Fibroblast of skin of back (primary cell): ENCODE measurements around the gene TMEM175. TPM values are rescaled to one million over a fixed set of nuclear protein-coding genes. Genes with fewer than 3 reads are reported as not detected.
A peak's percentile ranks its signal among the peaks of the same experiment; 100 is the strongest.

Experiments used
- DNase-seq: peaks from one replicate; pipeline ENCODE4 v3.0.0-alpha.2; 2013
- polyA plus RNA-seq, 2 experiments: library from polyadenylated mRNA; unstranded; fragments of 120-200 nt; gene quantifications; one replicate each; pipeline ENCODE4 v1.2.1, GENCODE V29; 2013; ENCODE audit not compliant: insufficient read length in 2 of 2

Gene TMEM175, protein sequence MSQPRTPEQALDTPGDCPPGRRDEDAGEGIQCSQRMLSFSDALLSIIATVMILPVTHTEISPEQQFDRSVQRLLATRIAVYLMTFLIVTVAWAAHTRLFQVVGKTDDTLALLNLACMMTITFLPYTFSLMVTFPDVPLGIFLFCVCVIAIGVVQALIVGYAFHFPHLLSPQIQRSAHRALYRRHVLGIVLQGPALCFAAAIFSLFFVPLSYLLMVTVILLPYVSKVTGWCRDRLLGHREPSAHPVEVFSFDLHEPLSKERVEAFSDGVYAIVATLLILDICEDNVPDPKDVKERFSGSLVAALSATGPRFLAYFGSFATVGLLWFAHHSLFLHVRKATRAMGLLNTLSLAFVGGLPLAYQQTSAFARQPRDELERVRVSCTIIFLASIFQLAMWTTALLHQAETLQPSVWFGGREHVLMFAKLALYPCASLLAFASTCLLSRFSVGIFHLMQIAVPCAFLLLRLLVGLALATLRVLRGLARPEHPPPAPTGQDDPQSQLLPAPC
- 18.2 TPM for polyA plus RNA-seq (2013, experiment 1 of 2; ENCODE audit: insufficient read length)
- 17.7 TPM for polyA plus RNA-seq (2013, experiment 2 of 2; ENCODE audit: insufficient read length)

- peak; percentile 94 for DNase-seq
These were observed at the start of gene TMEM175, which contains the start of gene GAK for GRCh38 chr4:931960-932712. Gene TMEM175 (plus strand): TSS chr4:932460. CDS start chr4:947740, 15,280 bp downstream. Gene GAK (minus strand): TSS chr4:932316. CDS start chr4:932187, 129 bp downstream.

GRCh38 chr4:882646-883045 lies 49.6 kb upstream of the TMEM175 start:
- no peak for DNase-seq

DNA sequence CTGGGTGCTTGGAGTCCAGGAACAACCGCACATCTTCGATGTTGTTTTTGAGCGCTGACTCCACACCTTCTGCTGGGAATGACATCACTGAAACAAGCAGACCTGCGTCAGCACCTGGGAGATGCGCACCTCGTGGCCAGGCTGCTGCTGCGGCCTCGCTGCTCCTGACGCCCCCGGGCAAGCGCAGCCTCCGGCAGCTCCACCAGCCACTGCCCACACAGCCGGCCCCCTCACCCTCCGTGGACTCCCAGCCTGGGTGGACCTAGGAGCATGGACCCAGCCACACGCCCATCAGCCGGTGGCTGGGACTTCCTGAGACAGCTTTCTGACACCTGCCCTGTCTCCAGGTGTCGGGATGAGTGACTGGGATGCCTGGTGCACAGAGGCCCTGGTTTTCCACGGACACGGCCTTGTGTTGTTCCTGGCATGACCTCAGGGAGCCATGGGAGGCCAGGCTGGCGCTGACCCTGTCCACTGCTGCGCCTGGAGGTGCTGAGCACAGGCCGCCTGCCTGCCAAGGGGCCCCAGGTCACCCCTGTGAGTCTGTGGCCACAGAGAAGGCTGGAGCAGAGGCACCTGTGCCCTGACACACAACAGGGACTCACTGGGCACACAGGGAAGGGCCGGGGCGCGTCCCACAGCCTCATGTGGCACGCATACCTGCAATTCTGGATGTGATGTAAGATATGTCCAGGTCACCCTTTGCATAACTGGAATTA lies 48.7 kb upstream of the TMEM175 start:
- DNase-seq, result no peak

- no peak for DNase-seq
These were observed 48.0 kb upstream of the TMEM175 start for GRCh38 chr4:884259-884658.

DNA sequence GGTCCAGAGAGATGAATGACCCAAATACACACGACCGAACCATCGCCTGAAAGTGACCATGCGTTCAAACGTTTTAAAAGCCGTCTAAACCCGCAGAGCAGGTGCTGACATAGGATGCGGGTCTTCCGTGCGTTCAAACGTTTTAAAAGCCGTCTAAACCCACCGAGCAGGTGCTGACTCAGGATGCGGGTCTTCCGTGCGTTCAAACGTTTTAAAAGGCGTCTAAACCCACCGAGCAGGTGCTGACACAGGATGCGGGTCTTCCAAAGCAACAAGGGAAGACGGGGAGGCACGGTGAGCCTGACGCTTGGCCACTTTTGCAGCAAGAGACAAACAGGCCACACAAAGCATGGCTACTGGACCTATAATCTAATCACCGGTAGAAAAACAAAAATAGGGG lies 47.4 kb upstream of the TMEM175 start:
- DNase-seq, result no peak

DNA sequence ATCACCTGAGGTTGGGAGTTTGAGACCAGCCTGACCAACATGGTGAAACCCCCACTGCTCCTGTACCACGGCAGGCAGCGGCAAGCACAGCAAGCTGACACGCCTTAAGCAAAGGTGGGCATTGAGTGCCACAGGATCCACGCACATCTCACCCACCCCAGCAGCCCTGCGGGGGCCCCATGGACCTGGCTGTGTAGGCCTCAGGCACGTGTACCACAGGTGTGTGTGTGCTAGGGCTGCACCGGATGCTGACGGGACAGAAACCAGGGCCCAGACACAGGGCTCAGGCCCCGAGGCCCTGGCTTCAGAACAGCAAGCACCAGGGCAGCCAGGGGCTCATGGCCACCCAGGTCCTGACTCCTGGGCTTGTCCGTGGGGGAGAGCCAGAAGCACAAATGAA lies 46.9 kb upstream of the TMEM175 start:
- no peak for DNase-seq

- no peak for DNase-seq
These were observed 46.0 kb upstream of the TMEM175 start for GRCh38 chr4:886244-886643.

- no peak for DNase-seq
These were observed 45.1 kb upstream of the TMEM175 start for GRCh38 chr4:887034-887763.

DNA sequence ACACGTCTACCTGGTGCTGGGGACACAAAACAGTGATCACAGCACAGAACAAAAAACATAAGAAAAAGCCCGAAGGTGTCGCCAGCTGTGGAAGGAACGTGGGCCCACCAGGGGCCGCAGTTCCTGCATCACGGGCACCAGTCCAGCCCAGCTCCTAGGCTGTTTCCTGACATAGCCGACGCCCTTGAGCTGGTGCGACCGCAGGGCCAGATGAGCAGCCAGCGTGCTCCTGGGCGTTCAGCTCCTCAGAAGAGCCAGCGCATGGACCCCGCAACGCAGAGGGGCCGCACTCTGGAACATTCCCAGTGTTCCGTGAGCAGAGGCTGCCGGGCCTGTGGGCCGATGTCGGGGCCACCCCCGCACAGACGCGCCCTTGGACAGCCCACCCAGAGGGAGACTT lies 44.2 kb upstream of the TMEM175 start:
- DNase-seq, result no peak

- no peak for DNase-seq
These were observed 42.7 kb upstream of the TMEM175 start for GRCh38 chr4:889516-889915.

DNA sequence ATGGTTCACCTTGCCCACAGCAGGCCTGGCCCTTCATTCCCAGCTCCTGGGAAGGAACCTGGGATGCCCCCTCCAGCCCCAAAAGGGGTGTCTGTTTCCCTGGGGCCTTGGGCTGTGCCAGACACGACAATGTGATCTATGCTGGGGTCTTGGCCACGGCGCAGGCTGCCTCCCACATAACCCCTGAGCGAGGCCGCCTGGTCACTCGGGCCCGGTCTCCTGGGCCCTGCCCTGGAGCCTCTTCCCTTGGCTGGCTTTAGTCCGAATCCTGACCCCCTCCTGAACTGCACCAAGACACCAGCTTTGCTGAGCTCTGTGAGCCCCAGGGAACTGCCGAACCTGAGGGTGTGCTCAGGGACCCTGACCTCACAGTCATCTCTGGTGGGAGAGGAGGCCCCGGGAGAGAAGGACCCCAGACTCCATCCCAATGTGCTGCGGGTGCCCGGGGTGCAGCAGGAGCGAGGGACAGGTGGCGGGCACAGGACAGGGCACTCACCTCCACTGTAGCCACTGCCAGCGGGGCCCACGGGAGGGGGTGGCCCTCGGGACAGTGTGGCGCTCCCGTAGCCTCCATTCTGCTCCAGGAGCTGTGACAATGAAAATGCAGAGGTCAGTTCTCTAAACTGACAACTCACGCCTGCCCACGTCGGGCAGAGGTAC lies 42.1 kb upstream of the TMEM175 start:
- DNase-seq, result no peak

DNA sequence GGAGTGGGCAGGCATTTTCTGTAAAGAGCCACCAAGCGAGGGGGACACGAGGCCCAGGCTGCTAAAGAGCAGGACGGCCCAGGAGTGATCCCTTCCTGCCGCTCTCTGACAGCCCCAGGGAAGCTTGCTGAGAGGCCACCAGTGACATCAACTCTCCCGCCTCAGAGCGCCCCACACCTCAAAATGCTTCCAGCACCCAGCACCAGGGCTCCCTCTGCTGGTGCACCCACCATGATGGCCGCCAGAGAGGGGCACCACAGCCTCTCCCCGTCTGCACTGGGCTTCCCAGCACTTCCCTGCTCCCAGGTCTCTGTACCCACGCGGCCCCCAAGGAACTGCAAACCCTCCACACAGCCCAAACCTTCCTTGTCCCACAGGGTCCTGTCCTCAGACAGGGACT lies 40.5 kb upstream of the TMEM175 start:
- DNase-seq, result no peak

DNA sequence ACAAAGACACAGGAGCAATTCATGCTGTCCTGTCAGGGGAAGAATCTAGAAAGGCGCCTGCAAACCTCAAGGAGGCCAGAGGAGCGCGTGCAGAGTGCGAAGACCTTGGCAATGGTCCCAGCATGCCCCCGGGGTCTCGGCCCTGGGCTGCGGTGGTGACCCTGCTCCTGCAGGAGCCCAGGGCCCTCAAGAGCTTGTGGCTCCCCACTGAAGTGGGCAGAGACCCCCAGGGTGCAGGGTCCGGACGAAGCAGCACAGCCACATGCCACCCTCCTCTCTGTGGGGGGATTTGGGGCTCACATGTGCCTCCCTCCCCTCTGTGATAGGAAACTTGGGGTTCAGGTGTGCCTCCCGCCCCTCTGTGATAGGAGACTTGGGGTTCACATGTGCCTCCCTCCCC lies 39.5 kb upstream of the TMEM175 start:
- DNase-seq, result no peak

- DNase-seq, result no peak
These were observed 38.8 kb upstream of the TMEM175 start for GRCh38 chr4:893276-893994.

- DNase-seq, result no peak
These were observed 38.1 kb upstream of the TMEM175 start for GRCh38 chr4:893995-894705.

DNA sequence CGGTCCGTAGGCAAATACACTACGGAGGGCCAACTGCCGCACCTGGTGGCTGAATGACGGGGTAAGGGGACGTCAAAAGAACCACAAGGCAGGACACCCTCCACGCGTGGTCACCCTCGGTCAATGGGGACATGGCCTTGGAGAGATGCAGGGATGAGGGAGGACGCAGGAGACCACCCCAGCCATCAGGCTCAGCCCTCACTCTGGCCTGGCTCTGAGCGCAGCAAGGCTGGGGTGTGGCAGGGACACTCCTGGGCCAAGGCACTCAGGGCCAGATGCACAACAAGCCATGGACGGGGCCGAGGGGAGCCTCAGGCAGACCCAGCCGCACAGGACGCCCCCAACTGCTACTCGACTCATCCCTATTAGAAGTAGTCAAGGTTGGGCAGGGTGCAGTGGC lies 36.7 kb upstream of the TMEM175 start:
- DNase-seq, result no peak

- DNase-seq, result no peak
These were observed 36.0 kb upstream of the TMEM175 start for GRCh38 chr4:896216-896615.

DNA sequence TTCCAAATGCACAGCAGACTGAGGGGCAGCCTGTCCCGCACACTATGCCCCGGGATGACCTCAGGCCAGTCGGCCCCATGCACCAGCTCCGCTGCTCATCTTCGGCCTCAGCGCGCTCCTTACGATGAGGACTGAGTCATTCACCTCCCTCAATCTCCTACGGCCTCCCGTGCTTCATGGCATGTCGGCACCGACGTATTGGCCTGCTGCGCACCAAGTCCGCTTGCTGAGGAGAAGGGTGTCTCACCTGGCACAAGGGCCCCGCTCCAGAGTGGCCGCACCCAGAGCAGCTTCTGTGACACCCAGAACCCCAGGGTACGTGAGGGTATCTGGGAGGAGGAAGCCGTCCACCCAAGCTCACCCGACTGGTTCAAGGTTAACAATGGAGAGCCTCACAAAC lies 35.6 kb upstream of the TMEM175 start:
- no peak for DNase-seq

DNA sequence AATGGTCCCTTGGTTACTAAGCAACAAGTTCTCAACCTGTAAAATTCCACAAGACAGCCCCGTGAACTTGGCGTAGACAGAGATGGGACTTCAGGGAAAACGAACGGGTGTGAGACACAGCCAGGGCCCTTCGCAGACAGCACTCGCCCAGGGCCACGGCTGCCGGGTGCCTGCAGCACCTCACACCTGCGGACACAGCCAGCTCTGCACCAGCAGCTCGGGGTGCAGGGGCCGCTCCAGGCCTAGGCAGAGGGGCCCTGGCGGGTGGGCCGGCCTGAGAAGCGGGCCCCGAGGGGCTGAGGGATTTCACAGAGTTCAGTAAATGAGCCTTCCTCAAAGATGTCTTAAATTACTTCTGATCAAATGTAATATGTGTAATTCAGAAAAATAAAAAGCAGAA lies 34.1 kb upstream of the TMEM175 start:
- DNase-seq, result no peak

- DNase-seq, result no peak
These were observed 33.2 kb upstream of the TMEM175 start for GRCh38 chr4:898869-899555.
